DMS 273 (cell line): ENCODE measurements around the gene FN1.

Experiments used
- DNase-seq: peaks from one replicate; lab custom pipeline; 2025; ENCODE audit not compliant: unreplicated experiment; lab: John Stamatoyannopoulos, UW

The FN1 gene

GRCh38 chr2:215435870-215436704 lies at the start of gene FN1:
FN1 (minus strand) TSS chr2:215436068; CDS start chr2:215435802, 266 bp downstream.
- peak; percentile 88 for DNase-seq

- no peak for DNase-seq
Observed at GRCh38 chr2:215485032-215485431, 49.2 kb upstream of the FN1 start.

- no peak for DNase-seq
Observed at GRCh38 chr2:215484570-215484969, 48.7 kb upstream of the FN1 start.

- DNase-seq, result no peak
Observed at GRCh38 chr2:215483431-215483830, 47.6 kb upstream of the FN1 start.

GRCh38 chr2:215479536-215480240 lies 43.8 kb upstream of the FN1 start:
- DNase-seq, result no peak

GRCh38 chr2:215479121-215479520 lies 43.3 kb upstream of the FN1 start:
- no peak for DNase-seq

- DNase-seq, result no peak
Observed at GRCh38 chr2:215476424-215476823, 40.6 kb upstream of the FN1 start.

GRCh38 chr2:215466097-215466909 lies 30.4 kb upstream of the FN1 start:
- no peak for DNase-seq

GRCh38 chr2:215465256-215465655 lies 29.4 kb upstream of the FN1 start:
- no peak for DNase-seq

GRCh38 chr2:215461836-215462532 lies 26.1 kb upstream of the FN1 start:
- no peak for DNase-seq

GRCh38 chr2:215460682-215461382 lies 25.0 kb upstream of the FN1 start:
- no peak for DNase-seq

GRCh38 chr2:215455958-215456357 lies 20.1 kb upstream of the FN1 start:
- no peak for DNase-seq

- DNase-seq, result peak; percentile 55
Observed at GRCh38 chr2:215454519-215455246, 18.8 kb upstream of the FN1 start.

- no peak for DNase-seq
Observed at GRCh38 chr2:215452725-215453124, 16.9 kb upstream of the FN1 start.

- DNase-seq, result no peak
Observed at GRCh38 chr2:215451012-215451756, 15.3 kb upstream of the FN1 start.

GRCh38 chr2:215450188-215451011 lies 14.5 kb upstream of the FN1 start:
- no peak for DNase-seq

GRCh38 chr2:215447673-215448081 lies 11.8 kb upstream of the FN1 start:
- no peak for DNase-seq

- no peak for DNase-seq
Observed at GRCh38 chr2:215447056-215447455, 11.2 kb upstream of the FN1 start.
